Measurements from ENCODE around the gene NKD1.
"Not testable (repeated sequence)": the region's sequence is repeated elsewhere in the genome, so short reads cannot be mapped to it uniquely, and the experiment has no call there.

Gene NKD1

DNA sequence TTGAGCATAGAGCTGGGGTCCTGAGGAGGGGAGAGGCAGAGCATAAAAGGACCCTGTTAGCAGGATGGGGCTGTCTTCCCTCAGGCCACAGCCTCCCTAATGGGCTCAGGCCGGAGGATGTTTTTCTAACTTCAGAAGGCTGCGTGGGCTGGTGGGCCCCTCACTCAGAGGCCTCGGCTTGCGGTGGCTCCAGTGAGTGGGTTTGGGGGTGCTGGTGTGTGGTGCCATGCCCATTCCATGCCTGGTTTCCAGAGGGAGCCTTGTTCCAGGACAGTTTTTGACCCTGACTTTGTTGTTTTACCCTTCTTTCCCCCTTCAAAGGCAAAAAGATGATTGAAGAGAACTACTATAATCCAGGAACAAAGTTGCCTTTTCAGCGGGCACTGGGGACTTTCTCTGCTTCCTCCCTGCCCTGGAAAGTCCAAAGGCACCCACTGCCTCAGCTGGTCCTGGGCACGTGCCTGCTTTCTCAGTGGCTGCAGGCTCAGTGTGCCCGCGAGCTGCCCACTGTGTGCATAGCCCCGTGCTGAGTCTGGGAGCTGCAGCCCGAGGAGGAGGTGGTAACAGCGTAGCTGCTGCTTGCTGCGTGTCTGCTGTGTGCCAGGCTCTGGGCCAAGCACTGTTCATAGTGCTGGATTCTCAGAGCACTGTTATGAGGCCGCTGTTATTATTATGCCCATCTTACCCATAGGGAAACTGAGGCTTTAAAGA lies 11.8 kb downstream of the NKD1 start:
- no peak for DNase-seq

DNA sequence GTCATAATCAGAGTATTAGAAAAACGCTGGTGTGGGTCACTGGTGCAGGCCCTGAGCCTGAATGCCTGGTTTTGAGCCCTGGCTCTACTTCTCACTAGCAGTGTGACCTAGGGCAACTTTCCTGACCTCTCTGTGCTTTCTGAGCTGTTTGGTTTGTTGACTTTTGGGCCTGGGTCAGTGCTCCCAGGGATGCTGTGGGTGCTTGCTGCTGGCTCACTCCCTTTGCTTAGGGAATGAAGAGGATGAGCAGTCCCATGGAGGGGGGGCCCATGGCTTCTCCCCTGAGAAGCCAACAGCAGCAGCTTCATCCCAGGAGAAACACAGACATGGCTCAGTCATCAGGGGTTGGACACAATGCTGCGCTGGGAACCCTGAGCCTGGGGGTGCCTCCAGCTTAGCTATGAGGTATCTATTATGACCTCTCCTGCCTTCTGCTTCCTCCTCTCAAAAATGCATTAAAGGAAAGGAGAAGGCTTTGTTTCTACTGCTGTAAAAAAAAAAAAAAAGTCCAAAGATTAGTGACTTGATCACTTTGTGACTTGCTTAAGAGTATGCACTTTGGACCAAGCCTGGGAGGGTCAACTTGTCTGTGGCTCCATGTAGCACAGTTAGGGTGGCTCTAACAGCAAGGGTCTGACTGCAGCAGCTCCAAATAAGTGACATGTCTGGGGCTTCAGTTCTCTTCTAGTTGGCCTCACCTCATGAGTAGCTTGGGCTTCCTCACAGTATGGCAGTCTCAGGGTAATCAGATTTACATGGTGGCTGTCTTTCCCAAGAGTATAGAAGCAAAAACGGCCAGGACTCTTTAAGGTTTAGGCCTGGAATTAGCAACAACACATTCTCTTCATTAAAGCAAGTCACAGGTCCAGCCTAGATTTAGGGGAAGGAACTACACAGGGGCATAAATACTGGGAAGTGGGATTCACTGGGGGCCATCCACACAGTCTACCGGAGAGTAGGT lies 13.0 kb downstream of the NKD1 start:
- no peak for DNase-seq

DNA sequence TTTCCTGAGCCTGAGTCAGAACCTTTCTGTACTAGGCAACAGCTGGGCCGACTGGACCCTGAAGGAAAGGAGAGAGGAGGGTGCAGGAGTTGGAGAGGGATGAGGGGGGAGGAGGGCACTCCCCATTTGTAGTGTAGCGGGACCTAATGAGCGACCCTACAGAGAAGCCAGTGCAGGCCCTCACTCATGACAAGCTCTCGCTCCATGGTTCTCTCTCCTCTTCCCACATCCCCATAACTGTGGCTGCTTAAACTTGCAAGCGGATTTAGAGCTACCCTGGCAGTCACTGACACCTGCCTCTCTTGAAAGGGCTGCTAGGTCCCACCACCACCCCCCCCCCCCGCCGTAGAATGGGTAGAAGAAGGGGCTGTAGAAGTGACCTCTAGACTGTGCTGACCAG lies 14.5 kb downstream of the NKD1 start:
- DNase-seq: no peak

- no peak for DNase-seq
Measured at GRCh38 chr16:50563989-50564388, 15.8 kb downstream of the NKD1 start.

DNA sequence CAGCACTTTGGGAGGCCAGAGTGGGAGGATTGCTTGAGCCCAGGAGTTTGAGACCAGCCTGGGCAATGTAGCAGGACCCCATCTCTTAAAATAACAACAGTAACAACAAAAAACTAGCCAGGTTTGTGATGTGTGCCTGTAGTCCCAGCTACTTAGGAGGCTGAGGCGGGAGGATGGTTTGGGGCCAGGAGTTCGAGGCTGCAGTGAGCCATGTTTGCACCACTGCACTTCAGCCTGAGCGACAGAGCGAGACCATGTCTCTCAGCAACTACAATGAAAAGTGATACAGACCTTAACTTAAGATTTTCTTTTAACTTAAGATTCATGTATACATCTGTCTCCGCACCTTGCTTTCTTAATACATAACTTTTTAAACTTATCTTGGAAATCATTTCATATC lies 17.2 kb downstream of the NKD1 start:
- no peak for DNase-seq

DNA sequence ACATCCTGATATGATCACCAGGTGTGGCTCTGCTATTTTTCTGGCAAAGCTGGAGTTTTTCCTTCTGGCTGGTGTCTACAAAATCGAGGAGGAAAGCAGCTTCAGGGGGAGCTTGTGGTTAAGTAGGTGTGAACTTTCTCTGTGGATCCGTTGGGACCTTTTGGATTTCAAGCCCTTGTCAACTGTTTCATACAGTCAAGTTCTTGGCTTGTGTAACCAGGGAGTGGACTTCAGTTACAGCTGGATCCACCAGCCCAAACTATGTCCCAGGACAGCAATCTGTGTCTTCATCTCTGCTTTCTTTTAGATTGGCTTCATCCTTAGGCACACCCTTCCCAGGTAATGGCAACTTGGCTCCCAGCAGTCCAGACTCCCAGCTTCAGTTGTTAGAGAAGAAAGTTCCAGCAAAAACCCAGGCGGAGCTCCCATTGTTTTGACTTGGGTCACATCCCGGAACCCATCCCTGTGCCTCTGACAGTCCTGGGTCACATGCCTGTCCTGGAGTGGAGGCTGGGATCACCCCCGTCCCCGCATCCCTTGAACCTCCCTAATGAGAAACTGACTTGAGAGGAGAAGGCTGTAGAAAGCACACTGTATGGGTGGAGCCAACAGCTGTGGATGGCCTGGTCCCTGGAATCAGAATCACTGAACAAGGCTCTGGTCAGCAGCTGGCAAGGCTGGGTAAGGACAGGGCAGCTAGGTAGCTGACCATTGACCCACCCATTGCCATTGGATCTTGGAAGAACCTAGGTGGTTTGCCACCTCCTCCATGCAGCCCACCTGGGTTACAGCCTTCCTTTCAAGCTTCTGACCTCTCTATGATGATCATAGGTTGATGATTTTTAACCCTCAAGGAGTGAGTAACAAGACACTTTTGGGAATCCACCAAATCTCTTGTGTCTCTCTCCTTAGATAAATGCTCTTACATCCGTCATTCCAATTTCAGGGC lies 18.1 kb downstream of the NKD1 start:
- DNase-seq: no peak

DNA sequence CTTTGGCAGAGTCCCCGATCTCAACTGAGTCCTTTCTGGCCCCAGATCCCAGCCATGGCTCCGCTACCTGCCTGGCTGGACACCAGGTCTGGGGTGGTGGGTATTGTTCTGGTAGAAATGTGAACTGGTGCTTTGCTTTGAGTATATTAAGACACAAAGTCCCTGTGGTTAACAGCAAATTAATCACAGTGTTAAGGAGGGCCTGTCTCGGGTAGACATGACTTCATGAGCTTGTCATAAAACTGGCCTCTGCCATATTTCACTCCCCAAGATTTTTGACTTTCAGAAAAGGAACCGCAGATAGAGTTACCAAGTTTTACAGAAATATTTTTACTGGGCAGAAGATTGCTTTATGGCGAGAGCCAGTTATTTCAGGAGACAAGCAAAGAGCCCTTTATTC lies 19.5 kb downstream of the NKD1 start:
- no peak for DNase-seq

- DNase-seq: no peak
Measured at GRCh38 chr16:50568187-50568815, 20.1 kb downstream of the NKD1 start.

DNA sequence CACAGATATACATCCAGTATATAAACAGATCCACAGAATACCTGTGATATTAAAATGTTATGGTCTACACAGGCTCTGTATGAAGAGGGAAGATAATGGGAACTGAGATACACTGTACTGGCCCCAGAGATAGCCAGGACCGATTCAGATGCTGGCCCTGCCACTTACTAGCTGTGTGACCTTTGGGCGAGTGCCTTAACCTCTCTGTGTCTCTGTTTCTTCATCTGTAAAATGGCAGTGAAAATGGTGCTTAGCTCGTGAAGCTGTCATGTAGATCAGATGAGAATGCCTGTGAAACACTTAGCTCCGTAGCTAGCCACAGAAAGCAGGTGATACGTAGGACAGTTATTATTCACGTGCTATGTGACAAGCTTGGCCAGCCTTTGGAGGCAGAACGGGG lies 22.2 kb downstream of the NKD1 start:
- DNase-seq: no peak

DNA sequence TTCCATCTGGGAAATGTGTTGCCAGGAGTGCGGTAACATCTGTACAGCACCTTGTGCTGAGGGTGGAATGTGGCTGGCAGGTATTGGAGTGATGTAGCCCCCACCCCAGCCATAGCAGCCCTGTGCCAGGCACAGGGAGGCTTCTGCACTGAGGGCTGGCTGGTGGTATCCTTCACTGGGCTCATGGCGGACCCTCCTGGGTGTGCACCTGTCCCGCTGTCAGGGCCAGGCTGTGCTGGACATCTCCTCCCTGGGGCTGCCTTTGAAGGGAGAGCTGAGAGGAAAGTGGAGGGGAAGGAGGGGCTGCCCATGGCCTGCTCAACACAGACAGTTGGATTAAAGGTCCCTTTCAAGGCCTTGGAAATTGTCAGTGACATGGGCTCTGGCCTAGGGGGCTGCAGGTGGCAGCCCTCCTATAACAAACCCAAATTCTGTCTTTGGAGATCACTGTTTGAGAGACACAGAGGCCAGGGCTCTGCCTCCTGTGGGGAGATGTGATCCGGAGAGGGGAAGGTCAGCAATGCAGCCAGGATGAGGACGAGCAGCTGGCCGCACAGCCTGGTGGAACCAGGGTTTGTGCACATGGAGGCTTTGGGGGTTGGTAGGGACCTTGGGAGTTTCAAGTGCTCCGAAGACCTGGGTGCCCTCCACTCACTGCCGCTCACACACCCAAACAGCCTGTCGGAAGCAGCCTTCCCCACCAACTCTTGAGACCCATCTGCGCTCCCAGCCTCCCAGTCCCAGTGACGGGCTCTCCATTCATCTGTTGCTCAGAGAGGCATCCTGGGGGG lies 22.8 kb downstream of the NKD1 start:
- DNase-seq: no peak

GRCh38 chr16:50571786-50572185 lies 23.6 kb downstream of the NKD1 start:
- no peak for DNase-seq

DNA sequence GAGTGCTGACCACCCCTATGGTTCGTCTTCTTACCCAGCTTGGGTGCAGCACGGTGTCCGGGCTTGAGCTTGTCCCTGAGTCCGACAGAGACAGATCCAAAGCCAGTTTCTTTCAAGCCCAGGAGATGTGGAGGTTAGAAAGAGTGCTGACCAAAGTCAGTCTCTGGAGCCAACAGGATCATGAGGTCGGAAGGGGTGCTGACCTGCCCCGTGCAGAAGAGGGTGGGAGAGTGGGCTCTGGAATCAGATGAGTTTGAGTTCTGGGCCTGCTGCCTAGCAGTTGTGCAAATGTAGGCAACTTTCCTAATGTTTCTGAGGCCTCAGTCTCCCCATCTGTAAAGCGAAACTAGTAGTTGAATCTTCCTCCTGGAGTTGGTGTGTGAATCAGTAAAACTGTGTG lies 24.5 kb downstream of the NKD1 start:
- no peak for DNase-seq

- DNase-seq: no peak
Measured at GRCh38 chr16:50573279-50573678, 25.1 kb downstream of the NKD1 start.

DNA sequence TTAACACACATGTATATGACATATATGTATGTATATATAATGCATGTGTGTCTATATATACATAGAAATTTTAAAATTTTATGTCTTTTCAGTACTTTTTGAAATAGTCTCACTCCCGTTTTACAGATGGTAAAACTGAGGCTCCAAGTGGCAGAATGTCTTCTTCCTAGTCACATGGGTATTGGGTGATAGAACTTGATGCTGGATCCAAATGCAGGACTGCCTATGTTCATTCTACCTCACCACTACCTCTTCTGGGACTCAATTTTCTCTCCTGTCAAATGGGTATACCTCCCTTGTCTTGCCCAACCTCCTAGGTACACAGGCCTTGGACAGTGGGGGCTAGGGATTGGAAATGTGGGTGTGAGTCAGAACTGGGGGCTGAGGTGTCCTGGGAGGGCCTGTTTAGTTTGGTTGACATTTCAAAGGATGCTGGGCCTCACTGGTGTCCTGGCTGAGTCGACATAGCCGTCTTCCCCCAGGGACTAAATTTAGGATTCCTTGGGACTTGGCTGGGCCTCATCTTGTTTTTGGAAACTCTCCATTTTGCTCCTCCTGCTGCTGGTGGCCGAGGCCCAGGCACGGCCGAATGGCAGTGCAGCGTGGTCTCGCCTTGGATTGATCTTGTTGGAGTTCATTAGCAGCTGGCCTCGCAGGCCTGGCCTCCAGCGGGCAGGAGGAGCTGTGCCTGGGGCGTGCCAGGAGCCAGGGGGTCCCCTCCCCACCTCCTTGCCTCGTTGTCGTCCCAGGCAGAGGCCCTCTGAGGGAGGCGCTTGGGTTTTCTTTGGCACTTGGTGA lies 25.9 kb downstream of the NKD1 start:
- DNase-seq: no peak

- no peak for DNase-seq
Measured at GRCh38 chr16:50574745-50575136, 26.5 kb downstream of the NKD1 start.

- no peak for DNase-seq
Measured at GRCh38 chr16:50575743-50576142, 27.5 kb downstream of the NKD1 start.

- DNase-seq: no peak
Measured at GRCh38 chr16:50576403-50577113, 28.4 kb downstream of the NKD1 start.

- DNase-seq: no peak
Measured at GRCh38 chr16:50578137-50578536, 29.9 kb downstream of the NKD1 start.

GRCh38 chr16:50579373-50579772 lies 31.2 kb downstream of the NKD1 start:
- DNase-seq: not testable (repeated sequence)

DNA sequence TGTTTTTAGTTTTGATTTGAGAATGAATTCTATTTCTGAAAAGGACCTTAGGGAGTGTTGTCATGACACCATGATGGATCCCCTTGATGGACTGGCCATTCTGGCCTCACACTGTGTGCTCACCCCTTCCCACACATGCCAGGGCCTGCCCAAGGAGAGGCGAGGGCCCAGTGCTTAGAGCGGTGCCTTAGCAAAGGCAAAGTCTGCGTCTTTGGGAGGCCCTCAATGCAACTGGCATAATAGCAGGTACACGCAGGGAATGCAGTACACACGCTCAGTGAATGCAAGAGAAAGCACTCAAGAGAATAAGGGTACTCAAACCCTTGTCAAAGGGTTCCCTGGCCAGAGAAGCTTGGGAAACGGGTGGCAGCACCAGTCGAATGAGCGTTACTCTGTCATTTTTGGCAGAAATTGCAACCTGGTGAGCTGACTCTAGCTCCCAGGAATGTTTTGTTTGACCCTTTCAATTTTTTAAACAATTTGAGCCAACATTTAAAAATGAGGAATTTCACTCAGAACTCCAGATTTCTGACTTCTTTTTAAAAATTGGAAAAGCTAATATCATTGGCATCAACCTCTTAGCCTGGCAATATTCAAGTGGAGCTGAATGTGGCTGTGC lies 32.1 kb downstream of the NKD1 start:
- no peak for DNase-seq
